Fibroblast of skin of back (primary cell): ENCODE measurements around the gene FRMPD1.

ENCODE experiments used
- DNase-seq: peaks from one replicate; pipeline ENCODE4 v3.0.0-alpha.2; 2013

The FRMPD1 gene

GRCh38 chr9:37626708-37627292 is 24.0 kb upstream of the FRMPD1 start:
- DNase-seq, result no peak

GRCh38 chr9:37632479-37632878 is 18.3 kb upstream of the FRMPD1 start:
- DNase-seq, result no peak

GRCh38 chr9:37635808-37636207 is 14.9 kb upstream of the FRMPD1 start:
- DNase-seq, result no peak

GRCh38 chr9:37636511-37637448 is 14.0 kb upstream of the FRMPD1 start:
- no peak for DNase-seq

GRCh38 chr9:37639109-37639762 is 11.5 kb upstream of the FRMPD1 start:
- DNase-seq, result peak; percentile 5

- no peak for DNase-seq
Observed at GRCh38 chr9:37639841-37640240, 10.9 kb upstream of the FRMPD1 start.

- DNase-seq, result no peak
Observed at GRCh38 chr9:37640246-37640645, 10.5 kb upstream of the FRMPD1 start.

- no peak for DNase-seq
Observed at GRCh38 chr9:37641331-37641730, 9.4 kb upstream of the FRMPD1 start.

GRCh38 chr9:37643214-37643613 is 7.5 kb upstream of the FRMPD1 start:
- no peak for DNase-seq

GRCh38 chr9:37645903-37646506 is 4.7 kb upstream of the FRMPD1 start:
- no peak for DNase-seq

- DNase-seq, result no peak
Observed at GRCh38 chr9:37650299-37650872, 368 bp upstream of the FRMPD1 start.

GRCh38 chr9:37652261-37652660 is 1.5 kb downstream of the FRMPD1 start:
- DNase-seq, result no peak

- DNase-seq, result no peak
Observed at GRCh38 chr9:37653385-37653784, 2.6 kb downstream of the FRMPD1 start.

- no peak for DNase-seq
Observed at GRCh38 chr9:37656936-37657335, 6.2 kb downstream of the FRMPD1 start.

- DNase-seq, result no peak
Observed at GRCh38 chr9:37660691-37661090, 9.9 kb downstream of the FRMPD1 start.

GRCh38 chr9:37663926-37664325 is 13.2 kb downstream of the FRMPD1 start:
- no peak for DNase-seq

GRCh38 chr9:37667706-37668105 is 17.0 kb downstream of the FRMPD1 start:
- no peak for DNase-seq

- no peak for DNase-seq
Observed at GRCh38 chr9:37668116-37668601, 17.4 kb downstream of the FRMPD1 start.

- no peak for DNase-seq
Observed at GRCh38 chr9:37669232-37669631, 18.5 kb downstream of the FRMPD1 start.

- DNase-seq, result no peak
Observed at GRCh38 chr9:37675661-37676060, 24.9 kb downstream of the FRMPD1 start.

GRCh38 chr9:37676411-37676830 is 25.7 kb downstream of the FRMPD1 start:
- DNase-seq, result no peak

- DNase-seq, result no peak
Observed at GRCh38 chr9:37677435-37677834, 26.7 kb downstream of the FRMPD1 start.
